ENCODE data around the gene CRYGS. TPM values are rescaled to one million over a fixed set of nuclear protein-coding genes. Genes with fewer than 3 reads are reported as not detected.

Gene CRYGS
- total and polyA plus RNA-seq, 11 donors, result 0.18 to 2.7 (median 0.76) TPM; not detected in 1

DNA sequence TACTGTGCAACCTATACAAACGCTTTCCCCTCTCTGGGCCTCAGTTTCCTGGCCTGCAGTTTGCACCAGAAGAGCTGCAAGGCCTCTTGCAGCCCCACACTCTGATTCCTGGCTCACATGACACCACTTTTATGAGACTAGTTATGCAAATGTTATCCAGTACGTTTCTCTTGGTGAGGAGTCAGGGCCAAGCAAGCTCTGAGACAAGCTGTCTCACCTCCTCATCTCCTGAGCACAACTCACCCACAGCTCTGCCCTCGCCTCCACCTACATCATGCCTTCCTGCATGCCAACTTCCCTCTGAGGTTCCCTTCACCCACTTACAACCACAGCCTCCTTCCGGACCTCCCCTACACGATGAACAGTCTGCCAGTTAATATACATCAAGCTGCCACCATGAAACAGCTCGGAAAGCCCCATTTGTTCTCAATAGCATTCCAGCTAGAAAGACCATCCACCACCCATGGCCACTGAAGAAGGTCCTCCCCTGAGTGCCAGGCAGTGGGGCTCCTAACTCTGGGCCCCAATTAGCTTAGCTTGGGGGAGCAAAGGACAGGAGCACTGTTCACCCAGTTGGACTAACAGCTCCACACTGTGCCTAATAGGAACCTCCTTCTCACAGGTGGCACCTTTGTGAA lies 25.0 kb downstream of the CRYGS start:
- WGBS, 4 donors, result 68 to 74% (median 70%) methylated on average over 6 of the region's 6 CpGs
- Histone ChIP-seq H3K9me3 (no peaks in the 10 kb centered on the region), H3K4me3 (no peak overlapping the region), H3K36me3 (no peaks in the 10 kb centered on the region), H3K27ac (peak overlapping the region in 1 of 12 donors; percentile 76), H3K4me1 (peaks cover 0 to 7% (median 0%) of the 10 kb centered on the region in 12 donors), H3K27me3 (peaks cover 0 to 8% (median 0%) of the 10 kb centered on the region in 9 donors)
- no peak for DNase-seq
- ATAC-seq, result peak in 1 of 4 donors; percentile 41
- TF ChIP-seq POLR2A (IDR thresholded peaks at IDR 0.05), result no peak
- TF ChIP-seq, protein P1, sequence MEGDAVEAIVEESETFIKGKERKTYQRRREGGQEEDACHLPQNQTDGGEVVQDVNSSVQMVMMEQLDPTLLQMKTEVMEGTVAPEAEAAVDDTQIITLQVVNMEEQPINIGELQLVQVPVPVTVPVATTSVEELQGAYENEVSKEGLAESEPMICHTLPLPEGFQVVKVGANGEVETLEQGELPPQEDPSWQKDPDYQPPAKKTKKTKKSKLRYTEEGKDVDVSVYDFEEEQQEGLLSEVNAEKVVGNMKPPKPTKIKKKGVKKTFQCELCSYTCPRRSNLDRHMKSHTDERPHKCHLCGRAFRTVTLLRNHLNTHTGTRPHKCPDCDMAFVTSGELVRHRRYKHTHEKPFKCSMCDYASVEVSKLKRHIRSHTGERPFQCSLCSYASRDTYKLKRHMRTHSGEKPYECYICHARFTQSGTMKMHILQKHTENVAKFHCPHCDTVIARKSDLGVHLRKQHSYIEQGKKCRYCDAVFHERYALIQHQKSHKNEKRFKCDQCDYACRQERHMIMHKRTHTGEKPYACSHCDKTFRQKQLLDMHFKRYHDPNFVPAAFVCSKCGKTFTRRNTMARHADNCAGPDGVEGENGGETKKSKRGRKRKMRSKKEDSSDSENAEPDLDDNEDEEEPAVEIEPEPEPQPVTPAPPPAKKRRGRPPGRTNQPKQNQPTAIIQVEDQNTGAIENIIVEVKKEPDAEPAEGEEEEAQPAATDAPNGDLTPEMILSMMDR (IDR thresholded peaks at IDR 0.05), result no peak
- intact Hi-C loops (cut with DNase I), result no loop called here

DNA sequence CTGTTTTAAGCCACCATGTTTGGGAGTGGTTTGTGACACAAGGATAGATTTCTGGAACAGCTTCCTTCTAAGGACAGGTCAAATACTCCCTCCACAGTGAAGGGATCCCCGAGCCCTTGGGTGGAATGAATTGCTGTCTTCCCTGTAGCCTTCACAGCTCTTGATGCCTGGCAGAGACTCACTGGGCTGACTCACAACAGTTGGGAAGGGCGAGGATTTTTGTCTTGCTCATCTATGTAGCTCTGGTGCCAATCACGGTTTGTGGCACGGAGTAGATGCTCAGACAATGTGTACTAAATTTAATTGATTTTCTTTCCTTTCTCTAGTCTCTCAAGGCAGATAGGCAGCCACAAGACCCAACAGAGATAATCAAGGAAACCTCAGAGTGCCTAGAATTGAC lies 27.0 kb downstream of the CRYGS start:
- intact Hi-C loops (cut with DNase I), result no loop called here
- no peaks in the 10 kb centered on the region for H3K36me3 ChIP-seq
- TF ChIP-seq POLR2A (IDR thresholded peaks at IDR 0.05), result no peak
- TF ChIP-seq, protein P1 (IDR thresholded peaks at IDR 0.05), result no peak

DNA sequence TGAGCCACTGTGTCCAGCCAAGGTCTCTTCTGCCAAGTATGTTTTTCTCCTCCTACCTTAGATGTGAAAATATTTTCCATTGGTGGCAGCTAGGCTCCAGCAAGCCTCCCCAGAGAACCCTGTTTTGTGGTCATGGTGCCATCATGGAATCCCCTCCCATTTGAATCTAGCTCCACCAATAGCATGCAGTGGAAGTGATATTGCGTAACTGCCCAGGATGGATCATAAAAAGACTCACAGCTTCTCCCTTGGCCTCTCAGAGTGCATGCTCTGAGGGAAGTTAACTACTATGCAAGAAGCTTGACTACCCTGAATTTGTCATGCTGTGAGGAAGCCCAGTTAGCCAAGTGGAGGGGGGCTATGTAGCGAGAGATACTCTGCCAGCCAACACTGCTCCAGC lies 27.5 kb downstream of the CRYGS start:
- peaks cover 0 to 7% (median 0%) of the 10 kb centered on the region in 12 donors for H3K4me1 ChIP-seq
- H3K27me3 ChIP-seq, result peaks cover 0 to 16% (median 0%) of the 10 kb centered on the region in 9 donors
- ATAC-seq (no peak), DNase-seq (no peak)
- H3K4me3 ChIP-seq, result no peak overlapping the region
- TF ChIP-seq, protein P1 (IDR thresholded peaks at IDR 0.05), result no peak
- no peak for TF ChIP-seq POLR2A (IDR thresholded peaks at IDR 0.05)
- WGBS, 4 donors, result 93 to 100% (median 97%) methylated on average over 2 of the region's 2 CpGs
- no peak overlapping the region for H3K27ac ChIP-seq
- intact Hi-C loops (cut with DNase I), result no loop called here
- no peaks in the 10 kb centered on the region for H3K36me3 ChIP-seq
- H3K9me3 ChIP-seq, result no peaks in the 10 kb centered on the region

More for the DNA sequence above, 27.0 kb downstream of the CRYGS start:
- Histone ChIP-seq H3K27me3 (peaks cover 0 to 10% (median 0%) of the 10 kb centered on the region in 9 donors), H3K4me1 (peaks cover 0 to 7% (median 0%) of the 10 kb centered on the region in 12 donors), H3K9me3 (no peaks in the 10 kb centered on the region), H3K4me3 (no peak overlapping the region), H3K27ac (no peak overlapping the region)
- 82 to 88% (median 87%) methylated on average over 4 of the region's 4 CpGs for WGBS, 4 donors
- ATAC-seq (no peak), DNase-seq (no peak)

DNA sequence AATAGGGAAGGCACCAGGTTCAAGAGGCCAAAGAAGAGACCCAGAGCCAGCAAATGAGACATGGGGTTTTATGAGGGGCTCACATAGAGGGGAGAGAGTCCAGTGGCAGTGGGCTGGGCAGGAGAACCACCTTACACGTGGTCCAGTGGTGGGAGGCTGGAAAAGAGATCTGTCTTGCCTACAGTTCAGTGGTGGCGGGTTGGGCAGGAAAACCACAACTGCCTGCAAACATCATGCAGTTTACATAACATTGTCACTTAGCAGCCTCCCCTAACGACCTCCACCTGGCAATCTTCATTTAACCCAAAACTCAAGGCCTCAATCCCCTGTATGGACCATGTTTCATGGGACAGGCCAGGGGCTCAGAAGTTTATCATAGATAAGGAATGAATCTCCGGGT lies 29.1 kb downstream of the CRYGS start:
- Histone ChIP-seq H3K36me3 (no peaks in the 10 kb centered on the region), H3K9me3 (no peaks in the 10 kb centered on the region), H3K4me1 (peaks cover 0 to 7% (median 0%) of the 10 kb centered on the region in 12 donors), H3K27me3 (peaks cover 0 to 16% (median 0%) of the 10 kb centered on the region in 9 donors), H3K27ac (no peak overlapping the region), H3K4me3 (no peak overlapping the region)
- TF ChIP-seq POLR2A (IDR thresholded peaks at IDR 0.05), result no peak
- TF ChIP-seq, protein P1 (IDR thresholded peaks at IDR 0.05), result no peak
- DNase-seq (no peak), ATAC-seq (no peak)
- intact Hi-C loops (cut with DNase I), result no loop called here
- 62 to 71% (median 68%) methylated on average over 3 to 4 of the region's 4 CpGs for WGBS, 4 donors

All from heart left ventricle (tissue), 16 donors.